ENCODE results near the gene OR14J1. TPM values are rescaled to one million over a fixed set of nuclear protein-coding genes. Genes with fewer than 3 reads are reported as not detected.

OR14J1 gene, protein sequence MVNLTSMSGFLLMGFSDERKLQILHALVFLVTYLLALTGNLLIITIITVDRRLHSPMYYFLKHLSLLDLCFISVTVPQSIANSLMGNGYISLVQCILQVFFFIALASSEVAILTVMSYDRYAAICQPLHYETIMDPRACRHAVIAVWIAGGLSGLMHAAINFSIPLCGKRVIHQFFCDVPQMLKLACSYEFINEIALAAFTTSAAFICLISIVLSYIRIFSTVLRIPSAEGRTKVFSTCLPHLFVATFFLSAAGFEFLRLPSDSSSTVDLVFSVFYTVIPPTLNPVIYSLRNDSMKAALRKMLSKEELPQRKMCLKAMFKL
- total RNA-seq, result not detected
- long read RNA-seq, result 0 reads

DNA sequence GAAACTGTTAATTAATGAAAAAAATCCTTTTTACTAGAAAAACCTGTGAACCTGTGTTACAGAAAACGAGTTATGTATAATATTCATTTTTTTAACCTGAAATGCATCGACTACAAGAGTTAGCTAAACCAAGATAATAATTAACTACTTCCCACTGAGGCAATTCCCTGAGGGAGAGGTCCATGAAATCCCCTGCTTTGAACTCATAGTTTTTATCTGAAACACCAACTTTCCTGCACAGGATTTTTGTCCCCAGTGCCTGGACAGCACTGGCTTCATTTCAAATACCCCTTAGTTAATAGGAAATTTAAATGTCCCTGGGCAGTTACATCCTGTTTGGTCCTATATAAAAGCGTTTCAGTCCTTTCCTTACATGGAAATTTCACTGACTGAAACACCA is at the start of gene OR14J1:
OR14J1 (plus strand) TSS at position 386 of the 400 bp plus-strand sequence. CDS start 4,989 bp downstream, outside the sequence.
- no peaks in the 10 kb centered on the region for H3K27me3 ChIP-seq (ENCODE audit: low read depth)
- DNase-seq, result no peak
- H3K36me3 ChIP-seq, result no peaks in the 10 kb centered on the region
- TF ChIP-seq, protein P1, sequence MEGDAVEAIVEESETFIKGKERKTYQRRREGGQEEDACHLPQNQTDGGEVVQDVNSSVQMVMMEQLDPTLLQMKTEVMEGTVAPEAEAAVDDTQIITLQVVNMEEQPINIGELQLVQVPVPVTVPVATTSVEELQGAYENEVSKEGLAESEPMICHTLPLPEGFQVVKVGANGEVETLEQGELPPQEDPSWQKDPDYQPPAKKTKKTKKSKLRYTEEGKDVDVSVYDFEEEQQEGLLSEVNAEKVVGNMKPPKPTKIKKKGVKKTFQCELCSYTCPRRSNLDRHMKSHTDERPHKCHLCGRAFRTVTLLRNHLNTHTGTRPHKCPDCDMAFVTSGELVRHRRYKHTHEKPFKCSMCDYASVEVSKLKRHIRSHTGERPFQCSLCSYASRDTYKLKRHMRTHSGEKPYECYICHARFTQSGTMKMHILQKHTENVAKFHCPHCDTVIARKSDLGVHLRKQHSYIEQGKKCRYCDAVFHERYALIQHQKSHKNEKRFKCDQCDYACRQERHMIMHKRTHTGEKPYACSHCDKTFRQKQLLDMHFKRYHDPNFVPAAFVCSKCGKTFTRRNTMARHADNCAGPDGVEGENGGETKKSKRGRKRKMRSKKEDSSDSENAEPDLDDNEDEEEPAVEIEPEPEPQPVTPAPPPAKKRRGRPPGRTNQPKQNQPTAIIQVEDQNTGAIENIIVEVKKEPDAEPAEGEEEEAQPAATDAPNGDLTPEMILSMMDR (IDR thresholded peaks at IDR 0.05), result no peak
- no peaks in the 10 kb centered on the region for H3K4me1 ChIP-seq
- no peaks in the 10 kb centered on the region for H3K9me3 ChIP-seq
- no peak within 1 kb of the TSS for H3K27ac ChIP-seq
- no peak for ATAC-seq
- intact Hi-C loops (cut with DNase I), result no loop called here
- no peak within 1 kb of the TSS for H3K4me3 ChIP-seq

DNA sequence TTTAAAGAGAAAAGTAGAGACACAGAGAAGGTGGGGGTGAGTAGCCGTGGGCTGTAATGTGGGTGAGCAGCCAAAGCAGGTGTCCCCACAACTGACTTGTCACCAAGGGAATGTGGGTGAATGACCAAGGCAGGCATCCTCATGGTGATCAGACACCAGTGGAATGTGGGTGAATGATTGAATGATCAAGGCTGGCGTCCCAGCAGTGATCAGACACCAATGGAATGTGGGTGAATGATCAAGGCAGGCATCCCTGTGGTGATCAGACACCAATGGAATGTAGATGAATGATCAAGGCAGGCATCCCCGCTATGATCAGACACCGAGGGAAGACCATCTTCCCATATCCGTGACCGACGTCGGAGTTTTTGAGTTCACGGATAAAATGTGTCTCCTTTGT is 49.8 kb upstream of the OR14J1 start:
- TF ChIP-seq, protein P1 (IDR thresholded peaks at IDR 0.05), result no peak
- DNase-seq (no peak), ATAC-seq (no peak)
- Histone ChIP-seq H3K36me3 (no peaks in the 10 kb centered on the region), H3K4me3 (no peak overlapping the region), H3K27ac (no peak overlapping the region), H3K27me3 (ENCODE audit: low read depth) (no peaks in the 10 kb centered on the region), H3K9me3 (peaks cover 7% of the 10 kb centered on the region), H3K4me1 (no peaks in the 10 kb centered on the region)
- intact Hi-C loops (cut with DNase I), result no loop called here

DNA sequence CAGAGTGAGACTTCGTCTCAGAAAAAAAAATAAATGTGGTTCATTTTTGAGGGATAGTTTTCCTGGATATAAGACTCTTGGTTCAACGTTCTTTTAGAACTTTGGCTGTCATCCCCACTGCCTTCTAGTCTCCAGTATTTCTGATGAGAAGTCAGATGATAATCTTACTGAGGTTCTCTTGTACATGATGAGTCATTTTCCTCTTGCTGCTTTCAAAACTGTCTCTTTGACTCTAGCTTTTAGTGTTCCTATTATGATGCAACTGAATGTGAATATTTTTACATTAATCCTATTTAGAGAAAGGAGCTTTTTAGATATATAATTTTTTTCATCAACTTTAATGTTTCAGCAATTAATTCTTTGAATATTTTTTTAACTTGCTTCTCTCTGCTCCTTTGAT is 46.0 kb upstream of the OR14J1 start:
- no peak for ATAC-seq
- Histone ChIP-seq H3K9me3 (peaks cover 7% of the 10 kb centered on the region), H3K27ac (no peak overlapping the region), H3K4me1 (no peaks in the 10 kb centered on the region), H3K4me3 (no peak overlapping the region), H3K36me3 (no peaks in the 10 kb centered on the region), H3K27me3 (ENCODE audit: low read depth) (no peaks in the 10 kb centered on the region)
- DNase-seq, result no peak
- TF ChIP-seq, protein P1 (IDR thresholded peaks at IDR 0.05), result no peak
- intact Hi-C loops (cut with DNase I), result no loop called here

DNA sequence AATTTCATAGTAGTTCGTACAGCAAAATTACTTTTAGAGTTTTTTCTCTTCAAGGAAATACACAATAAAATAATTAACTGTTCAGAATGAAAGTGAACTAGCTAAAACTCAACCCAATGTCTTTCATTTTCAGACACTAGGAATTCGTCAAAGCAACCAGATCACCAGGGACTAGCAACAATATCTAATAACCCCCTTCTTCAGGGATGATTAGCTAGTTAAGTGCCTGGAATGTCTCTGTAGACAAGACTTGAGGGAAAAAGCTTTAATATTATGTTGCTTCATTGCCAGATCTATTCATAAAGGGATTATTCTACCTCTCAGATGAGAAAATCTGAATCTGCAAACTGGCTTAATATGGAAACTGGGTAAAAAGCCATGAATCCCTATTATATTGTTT is 41.8 kb upstream of the OR14J1 start:
- H3K4me3 ChIP-seq, result no peak overlapping the region
- TF ChIP-seq, protein P1 (IDR thresholded peaks at IDR 0.05), result no peak
- H3K4me1 ChIP-seq, result no peaks in the 10 kb centered on the region
- peaks cover 7% of the 10 kb centered on the region for H3K9me3 ChIP-seq
- ATAC-seq (no peak), DNase-seq (no peak)
- no peaks in the 10 kb centered on the region for H3K27me3 ChIP-seq (ENCODE audit: low read depth)
- no peaks in the 10 kb centered on the region for H3K36me3 ChIP-seq
- intact Hi-C loops (cut with DNase I), result no loop called here
- H3K27ac ChIP-seq, result no peak overlapping the region

DNA sequence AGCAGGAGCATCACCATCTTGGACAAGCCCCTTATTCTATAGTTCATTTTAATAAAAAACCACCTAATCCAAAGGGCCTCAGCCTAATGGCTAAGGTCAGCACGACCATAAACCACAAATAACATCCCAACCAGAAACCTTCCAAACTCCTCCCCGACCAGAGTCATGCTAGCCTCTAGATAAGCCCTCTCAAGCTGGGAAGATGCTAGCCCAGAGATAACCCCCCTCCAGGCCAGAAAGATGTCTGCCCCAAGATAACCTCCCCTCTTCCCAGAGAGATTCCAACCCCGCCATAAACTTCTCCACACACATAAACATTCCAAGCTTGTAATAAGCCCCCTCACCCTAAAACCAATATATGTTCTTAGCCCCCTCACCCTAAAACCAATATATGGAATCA is 38.5 kb upstream of the OR14J1 start:
- TF ChIP-seq, protein P1 (IDR thresholded peaks at IDR 0.05), result no peak
- intact Hi-C loops (cut with DNase I), result no loop called here
- ATAC-seq (no peak), DNase-seq (no peak)
- Histone ChIP-seq H3K4me3 (no peak overlapping the region), H3K27ac (no peak overlapping the region), H3K9me3 (no peaks in the 10 kb centered on the region), H3K4me1 (no peaks in the 10 kb centered on the region), H3K27me3 (ENCODE audit: low read depth) (no peaks in the 10 kb centered on the region), H3K36me3 (no peaks in the 10 kb centered on the region)
